Endothelial cell of hepatic sinusoid (primary cell): Measurements from ENCODE around the gene RASSF4.

Source experiments
- in situ Hi-C: cut with HindIII; loops from 2 replicates; pipeline ENCODE4 v1.10.0; 2017; ENCODE audit warnings: low sequenced_read_pairs

The RASSF4 gene

DNA sequence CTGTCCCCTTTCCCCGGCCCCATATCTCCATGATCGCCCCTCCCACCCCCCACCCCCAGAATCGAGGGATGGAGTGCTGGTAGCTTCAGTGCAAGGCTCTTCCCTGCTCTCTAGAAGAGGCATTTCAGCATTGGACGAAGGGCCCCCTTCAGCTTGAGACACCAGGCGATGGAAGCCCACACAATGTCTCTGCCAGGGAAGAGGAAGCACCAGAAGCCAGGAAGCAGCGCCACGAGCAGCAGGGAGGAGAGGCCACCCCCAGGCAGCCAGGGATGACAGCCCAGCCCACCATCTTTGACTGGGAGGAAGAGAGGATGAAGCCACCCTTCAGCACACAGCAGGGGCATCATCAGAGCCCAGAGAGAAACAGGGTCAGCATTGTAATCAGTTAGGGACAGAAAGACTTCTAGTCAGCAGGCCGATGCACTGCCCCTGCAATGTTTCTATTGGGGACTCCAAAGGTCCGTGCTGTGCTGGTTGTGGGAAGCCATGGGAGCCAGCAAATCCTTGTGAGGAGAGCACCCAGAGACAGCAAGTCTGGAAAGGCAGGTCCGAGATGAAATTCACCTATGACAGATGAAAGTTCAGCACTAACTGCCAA is 32.8 kb upstream of the RASSF4 start:
- in situ Hi-C loops, result no loop called here

DNA sequence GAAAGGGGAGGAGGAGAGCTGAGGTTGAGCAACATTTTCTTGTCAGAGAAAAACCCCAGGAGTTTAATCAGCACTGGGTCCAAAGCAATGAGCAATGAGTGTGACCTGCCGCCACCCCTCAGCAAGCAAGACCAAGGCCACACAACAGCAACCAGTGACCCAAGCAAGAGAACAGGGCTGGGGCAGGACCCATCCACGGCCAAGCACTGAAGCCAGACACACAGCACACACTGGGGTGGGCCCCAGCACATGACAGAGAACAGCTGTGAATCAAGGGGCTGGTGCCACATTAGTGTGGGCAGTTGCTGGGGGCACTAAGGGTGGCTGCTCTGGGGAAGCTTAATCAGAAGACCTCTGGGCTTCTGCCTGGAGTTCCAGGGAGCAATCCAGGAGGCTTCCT is 32.2 kb upstream of the RASSF4 start:
- in situ Hi-C loops, result no loop called here

GRCh38 chr10:44928462-44928861 is 31.1 kb upstream of the RASSF4 start:
- in situ Hi-C loops, result no loop called here

GRCh38 chr10:44929356-44930255 is 30.0 kb upstream of the RASSF4 start:
- in situ Hi-C loops, result no loop called here

DNA sequence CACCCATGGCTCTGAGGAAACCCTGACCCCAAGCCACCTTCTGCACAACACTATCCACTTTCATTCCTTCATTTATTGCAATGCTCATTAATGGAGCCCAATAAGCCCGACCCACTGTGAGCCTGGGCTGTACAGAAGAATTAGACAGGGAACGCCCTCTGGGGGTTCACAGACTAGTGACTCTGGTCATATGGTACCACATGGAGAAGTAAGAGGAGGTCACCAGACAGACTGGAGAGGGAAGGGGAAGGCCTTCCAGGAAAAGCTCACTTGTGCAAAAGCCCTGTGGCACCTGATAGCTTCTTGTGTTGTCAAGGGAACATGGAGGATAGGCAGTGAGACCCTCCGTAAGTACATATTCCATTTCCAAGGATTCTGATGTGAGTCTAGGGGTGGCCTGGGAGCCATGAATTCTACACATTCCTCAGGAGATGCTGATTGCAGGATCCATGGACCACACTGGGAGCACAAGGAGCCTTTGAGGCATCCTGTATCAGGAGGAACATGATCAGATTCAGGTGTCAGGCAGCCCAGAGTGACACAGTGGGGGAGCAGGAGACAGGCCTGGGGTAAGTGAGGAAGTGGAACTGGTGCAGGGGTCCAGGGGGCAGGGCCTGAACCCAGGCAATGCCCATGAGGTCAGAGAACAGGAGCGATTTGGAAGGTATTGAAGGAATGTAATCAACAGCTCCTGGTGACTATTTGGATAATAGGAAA is 28.5 kb upstream of the RASSF4 start:
- in situ Hi-C loops, result no loop called here

DNA sequence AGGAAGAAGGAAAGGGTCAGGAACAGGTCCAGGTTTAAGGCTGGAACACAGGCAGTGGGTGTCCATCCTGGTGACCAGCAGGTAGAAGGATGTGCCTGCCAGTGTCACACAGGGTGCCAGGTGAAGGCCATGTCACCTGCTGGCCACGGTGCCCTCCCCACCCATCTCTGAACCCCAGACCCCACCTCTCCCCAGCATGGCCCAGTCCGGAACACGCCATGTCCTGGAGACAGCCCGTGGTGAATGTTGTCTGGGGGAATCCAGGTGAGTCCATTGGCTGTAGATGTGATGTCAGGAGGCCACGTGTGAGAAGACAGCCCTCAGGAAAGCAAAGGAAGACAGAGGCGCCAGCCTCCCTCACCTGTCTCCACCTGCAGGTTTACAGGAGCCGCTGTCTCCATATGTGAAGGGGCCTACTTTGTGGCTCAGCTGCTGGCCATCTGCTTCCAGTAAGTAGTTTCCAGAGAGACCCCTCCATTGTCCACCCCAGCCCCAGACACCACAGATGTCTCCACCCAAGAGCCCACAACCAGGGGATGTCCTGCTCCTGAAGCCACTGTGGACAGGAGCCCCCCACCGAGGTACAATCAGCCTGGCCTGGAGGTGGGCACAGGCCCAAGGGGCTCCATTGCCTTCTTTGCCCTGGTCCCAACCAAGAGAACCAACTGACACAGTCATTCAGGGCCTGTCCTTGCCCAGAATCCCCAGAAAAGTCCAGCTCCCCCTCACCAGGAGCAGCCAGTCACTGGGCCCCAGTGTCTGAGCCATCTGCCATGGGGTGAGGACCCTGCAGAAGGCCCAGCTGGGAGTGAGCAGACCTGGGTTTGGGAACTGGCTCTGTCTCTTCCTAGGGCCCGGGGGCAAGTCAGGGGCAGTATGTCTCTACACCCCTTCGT is 27.7 kb upstream of the RASSF4 start:
- in situ Hi-C loops, result no loop called here

DNA sequence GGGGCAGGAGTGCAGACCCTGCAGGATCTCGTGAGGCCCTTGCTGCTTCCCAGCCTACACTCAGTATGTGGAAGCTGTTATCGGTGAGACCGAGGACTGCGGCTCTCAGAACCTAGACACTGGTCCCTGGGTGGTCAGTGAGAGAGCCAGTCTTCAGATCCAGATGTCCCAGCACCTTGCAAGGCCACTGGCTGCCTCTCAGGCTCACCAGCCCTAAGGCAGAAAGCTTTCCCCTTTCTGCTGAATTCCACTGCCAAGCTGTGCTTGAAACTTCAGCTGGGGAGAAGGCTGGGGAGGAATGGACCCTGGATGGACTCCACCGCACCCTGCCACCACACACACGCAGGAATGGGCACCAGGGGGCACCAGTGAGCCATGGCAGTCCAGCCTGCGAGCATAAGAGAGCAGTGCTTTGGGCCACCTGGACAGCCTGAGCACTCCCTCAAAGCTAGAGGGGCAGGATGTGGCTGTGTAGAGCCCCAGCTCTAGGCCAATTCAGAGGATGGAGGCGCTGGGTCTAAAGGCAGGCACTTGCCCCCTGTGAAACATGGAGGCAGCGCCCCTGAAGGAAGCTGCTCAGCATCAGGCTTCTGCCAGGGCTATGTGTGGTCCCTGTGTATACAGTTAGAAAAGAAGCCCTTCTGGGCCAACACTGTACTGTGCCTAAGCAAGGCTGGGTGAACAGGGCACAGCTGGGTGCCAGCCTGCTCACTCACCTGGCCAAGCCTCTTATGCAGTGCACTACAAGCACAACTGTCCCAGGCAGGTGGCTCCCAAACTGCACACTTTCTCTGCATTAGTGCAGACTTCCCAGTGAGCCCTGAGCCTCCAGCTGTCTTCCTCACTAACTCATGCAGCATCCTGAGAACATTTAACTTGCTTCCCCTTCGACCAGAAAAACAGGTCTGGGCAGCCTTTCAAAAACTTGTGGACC is 26.8 kb upstream of the RASSF4 start:
- in situ Hi-C loops, result no loop called here

- in situ Hi-C loops, result no loop called here
Observed at GRCh38 chr10:44933451-44934321, 25.9 kb upstream of the RASSF4 start.

GRCh38 chr10:44934416-44935200 is 25.0 kb upstream of the RASSF4 start:
- in situ Hi-C loops, result no loop called here

DNA sequence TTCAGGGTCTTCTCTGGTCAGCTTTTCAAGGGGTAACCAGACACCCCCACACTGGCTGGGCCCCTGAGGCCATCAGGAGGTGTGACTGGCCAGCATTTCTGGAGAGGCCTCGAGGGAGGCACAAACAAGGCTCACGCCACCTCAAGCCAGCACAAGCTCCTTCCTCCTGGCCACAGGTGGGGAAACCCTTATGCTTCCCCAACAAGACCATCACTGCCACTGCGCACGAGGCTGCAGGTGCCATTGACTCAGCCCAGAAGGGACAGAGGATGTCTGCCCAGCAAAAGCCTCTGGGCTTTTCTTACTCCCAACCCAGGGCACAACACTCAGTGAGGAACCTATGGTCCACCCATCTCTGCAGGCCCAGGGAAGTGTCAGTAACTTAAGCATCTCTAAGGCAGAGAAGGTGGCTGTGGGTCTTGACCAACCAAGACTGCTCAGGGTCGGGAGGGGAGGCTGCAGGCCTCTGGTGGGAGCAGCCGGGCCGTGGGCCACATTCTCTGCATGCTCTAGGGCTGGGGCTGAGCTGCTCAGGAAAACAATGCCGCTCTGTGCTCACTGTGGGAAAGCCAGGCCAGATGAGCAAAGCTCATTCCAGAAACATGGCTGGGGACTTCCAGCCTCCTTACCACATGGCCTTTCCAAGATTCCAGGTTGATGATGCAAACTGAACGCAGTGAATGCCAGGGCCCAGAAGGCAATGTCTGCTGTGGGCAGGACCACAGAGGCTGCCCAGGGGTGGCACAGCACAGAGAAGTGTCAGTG is 24.2 kb upstream of the RASSF4 start:
- in situ Hi-C loops, result no loop called here

- in situ Hi-C loops, result no loop called here
Observed at GRCh38 chr10:44935966-44936295, 23.7 kb upstream of the RASSF4 start.

DNA sequence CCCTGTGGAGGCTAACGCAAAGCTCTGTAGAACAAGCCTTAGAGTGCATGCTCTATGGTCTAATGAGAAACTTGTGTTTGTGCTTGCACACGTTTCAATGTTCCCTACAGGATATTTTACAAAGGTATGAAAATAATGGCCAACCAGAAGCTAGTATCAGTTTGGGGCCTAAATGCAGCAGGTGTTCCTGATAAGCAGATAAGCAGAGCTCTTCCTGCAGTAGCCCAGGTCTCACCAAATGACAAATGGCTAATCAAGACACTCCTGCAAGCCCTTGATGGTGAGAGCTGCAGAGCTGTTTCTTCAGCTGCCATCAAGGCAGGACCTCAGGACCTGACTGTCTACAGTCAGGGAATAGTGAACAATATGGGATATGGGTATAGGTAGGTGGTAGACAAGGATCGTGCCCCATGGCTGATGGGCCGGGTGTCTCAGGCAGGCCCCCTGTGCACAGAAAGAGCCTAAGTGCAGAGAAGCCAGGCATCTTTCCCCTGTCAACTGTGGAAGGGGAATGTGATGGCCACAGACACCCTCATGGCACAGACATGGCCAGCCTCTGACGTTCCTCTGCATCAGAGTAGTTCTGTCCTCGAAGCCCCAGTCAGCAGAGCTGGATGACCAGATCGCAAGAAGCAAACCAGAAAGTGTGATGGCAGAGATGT is 23.2 kb upstream of the RASSF4 start:
- in situ Hi-C loops, result no loop called here

GRCh38 chr10:44937196-44938005 is 22.2 kb upstream of the RASSF4 start:
- in situ Hi-C loops, result no loop called here

DNA sequence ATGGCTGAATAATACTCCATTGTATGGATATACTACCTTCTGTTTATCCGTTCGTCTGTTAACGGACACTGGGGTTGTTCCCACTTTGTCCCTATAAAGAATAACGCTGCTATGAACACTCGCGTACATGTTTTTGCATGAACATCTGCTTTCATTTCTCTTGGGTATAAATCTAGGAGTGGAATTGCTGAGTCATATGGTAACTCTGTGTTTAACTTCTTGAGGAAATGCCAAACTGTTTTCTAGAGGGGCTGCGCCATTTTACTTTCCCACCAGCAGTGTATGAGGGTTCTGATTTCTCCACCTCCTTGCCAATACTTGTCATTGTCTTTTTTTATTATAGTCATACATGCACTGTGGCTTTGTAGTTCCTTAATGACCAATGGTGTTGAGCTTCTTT is 20.6 kb upstream of the RASSF4 start:
- in situ Hi-C loops, result no loop called here

GRCh38 chr10:44939691-44940401 is 19.8 kb upstream of the RASSF4 start:
- in situ Hi-C loops, result no loop called here
